Measurements from ENCODE around the gene MORN4.

DNA sequence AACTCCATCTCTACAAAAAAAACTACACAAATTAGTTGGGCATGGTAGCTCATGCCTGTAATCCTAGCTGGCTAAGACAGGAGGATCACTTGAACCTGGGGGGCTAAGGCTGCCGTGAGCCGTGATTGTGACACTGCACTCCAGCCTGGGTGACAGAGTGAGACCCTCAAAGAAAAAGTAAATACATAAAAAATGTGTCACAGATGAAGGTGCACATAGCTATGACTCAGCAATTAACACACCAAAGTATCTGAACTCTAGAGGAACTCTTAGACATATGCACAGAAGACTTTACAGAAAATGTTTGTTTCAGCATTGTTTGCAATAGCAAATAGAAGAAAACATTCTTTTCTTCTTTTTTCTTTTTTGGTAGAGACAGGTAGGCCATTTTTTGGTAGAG lies 35.5 kb downstream of the MORN4 start:
- TF ChIP-seq, protein P1, sequence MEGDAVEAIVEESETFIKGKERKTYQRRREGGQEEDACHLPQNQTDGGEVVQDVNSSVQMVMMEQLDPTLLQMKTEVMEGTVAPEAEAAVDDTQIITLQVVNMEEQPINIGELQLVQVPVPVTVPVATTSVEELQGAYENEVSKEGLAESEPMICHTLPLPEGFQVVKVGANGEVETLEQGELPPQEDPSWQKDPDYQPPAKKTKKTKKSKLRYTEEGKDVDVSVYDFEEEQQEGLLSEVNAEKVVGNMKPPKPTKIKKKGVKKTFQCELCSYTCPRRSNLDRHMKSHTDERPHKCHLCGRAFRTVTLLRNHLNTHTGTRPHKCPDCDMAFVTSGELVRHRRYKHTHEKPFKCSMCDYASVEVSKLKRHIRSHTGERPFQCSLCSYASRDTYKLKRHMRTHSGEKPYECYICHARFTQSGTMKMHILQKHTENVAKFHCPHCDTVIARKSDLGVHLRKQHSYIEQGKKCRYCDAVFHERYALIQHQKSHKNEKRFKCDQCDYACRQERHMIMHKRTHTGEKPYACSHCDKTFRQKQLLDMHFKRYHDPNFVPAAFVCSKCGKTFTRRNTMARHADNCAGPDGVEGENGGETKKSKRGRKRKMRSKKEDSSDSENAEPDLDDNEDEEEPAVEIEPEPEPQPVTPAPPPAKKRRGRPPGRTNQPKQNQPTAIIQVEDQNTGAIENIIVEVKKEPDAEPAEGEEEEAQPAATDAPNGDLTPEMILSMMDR (optimal IDR thresholded peaks at IDR 0.05 in 1 of 3, IDR thresholded peaks at IDR 0.05 in 1 of 3, conservative IDR thresholded peaks at IDR 0.05 in 1 of 3; ENCODE audit: extremely low read depth in 1 of 3, insufficient read depth in 2 of 3, low read length in 3 of 3) = no peak
- TF ChIP-seq EZH2 (IDR thresholded peaks at IDR 0.05; ENCODE audit: low read length) = no peak
